HepG2 (cell line): ENCODE results near the gene DOHH. TPM values are rescaled to one million over a fixed set of nuclear protein-coding genes. Genes with fewer than 3 reads are reported as not detected.
A peak's percentile ranks its signal among the peaks of the same experiment; 100 is the strongest.

Experiments
- ATF4 ChIP-seq, 2 experiments: fragments of 450-650 bp in 1 of 2; sonication (generic) in 1 of 2; formaldehyde crosslinking; IDR thresholded peaks; 2 replicates each; pipeline versions ENCODE4 v1.5.0 to v1.8.0; 2020 to 2022; ENCODE audit warnings: mild to moderate bottlenecking in 1 of 2, missing genetic modification reagents in 1 of 2
- FOXK2 ChIP-seq: fragments of 450-650 bp; IDR thresholded peaks from 2 replicates; pipeline ENCODE4 v1.6.1; 2016
- KLF6 ChIP-seq: IDR thresholded peaks from 2 replicates; pipeline ENCODE4 v1.8.0; 2016; ENCODE audit warnings: missing biosample characterization, missing genetic modification reagents
- MLLT10 ChIP-seq: sonication (generic); formaldehyde crosslinking; IDR thresholded peaks from 2 replicates; pipeline ENCODE4 v1.4.0; 2020; ENCODE audit warnings: missing genetic modification reagents
- MXD4 ChIP-seq: IDR thresholded peaks from 2 replicates; pipeline ENCODE4 v1.6.1; 2016; ENCODE audit warnings: mild to moderate bottlenecking, missing biosample characterization, missing genetic modification reagents
- PCBP1 ChIP-seq: fragments of 200-400 bp; formaldehyde crosslinking; IDR thresholded peaks from 2 replicates; pipeline ENCODE4 v1.6.1; 2017; ENCODE audit warnings: mild to moderate bottlenecking, low read depth, low read length, borderline replicate concordance
- SETDB1 ChIP-seq: sonication (generic); formaldehyde crosslinking; IDR thresholded peaks from 2 replicates; pipeline ENCODE4 v1.5.1; 2020; ENCODE audit warnings: missing genetic modification reagents, mild to moderate bottlenecking, borderline replicate concordance
- ZFP36L1 ChIP-seq: sonication (generic); formaldehyde crosslinking; IDR thresholded peaks from 2 replicates; pipeline ENCODE4 v1.8.0; 2022; ENCODE audit warnings: mild to moderate bottlenecking, missing genetic modification reagents, moderate library complexity
- ZHX2 ChIP-seq, 2 experiments: sonication (generic) in 1 of 2; formaldehyde crosslinking in 1 of 2; IDR thresholded peaks; 2 replicates each; pipeline versions ENCODE4 v1.6.1 to v1.9.0; 2014 to 2022; ENCODE audit warnings: antibody characterized with exemption in 1 of 2, borderline replicate concordance in 1 of 2, inconsistent platforms in 1 of 2, low read depth in 1 of 2, missing genetic modification reagents in 1 of 2
- ZNF318 ChIP-seq: sonication (generic); formaldehyde crosslinking; IDR thresholded peaks from 2 replicates; pipeline ENCODE4 v1.4.0; 2020; ENCODE audit warnings: mild to moderate bottlenecking, missing genetic modification reagents
- ZNF441 ChIP-seq: sonication (generic); formaldehyde crosslinking; IDR thresholded peaks from 2 replicates; pipeline ENCODE4 v1.7.0; 2021; ENCODE audit warnings: missing genetic modification reagents, borderline replicate concordance
- ZNF703 ChIP-seq: sonication (generic); formaldehyde crosslinking; IDR thresholded peaks from 2 replicates; pipeline ENCODE4 v1.5.1; 2020; ENCODE audit warnings: missing genetic modification reagents, mild to moderate bottlenecking, moderate library complexity, borderline replicate concordance
- ZSCAN31 ChIP-seq: sonication (generic); formaldehyde crosslinking; IDR thresholded peaks from 2 replicates; pipeline ENCODE4 v1.5.0; 2020; ENCODE audit warnings: low read depth, mild to moderate bottlenecking, missing genetic modification reagents
- polyA plus RNA-seq, 8 experiments: library from polyadenylated mRNA; depleted of rRNA in 3 of 8; stranded (reverse) in 7 of 8; unstranded in 1 of 8; fragments of >200 nt; fragmentation: Illumina TruSeq in 4 of 8; extraction: Trizol in 4 of 8; gene quantifications; 2 replicates each; pipeline versions ENCODE4 v1.2.1 to v1.2.3, GENCODE V29; 2011 to 2016; ENCODE audit warnings: low read depth in 4 of 8, missing spikeins in 1 of 8, mixed read lengths in 1 of 8; ENCODE audit not compliant: insufficient read depth in 1 of 8
- total RNA-seq, 5 experiments: library from RNA; depleted of rRNA; stranded (reverse); fragments of >200 nt; fragmentation: Illumina TruSeq; extraction: Trizol; gene quantifications; 2 replicates each; pipeline ENCODE4 v1.2.3, GENCODE V29; 2016; ENCODE audit warnings: low read depth in 1 of 5

Gene DOHH
- total and polyA plus RNA-seq, 2 of the 13 experiments (the other 11 are each of a cell fraction or from before 2014, with no cell fraction given) = 3.5 to 13.7 TPM

GRCh38 chr19:3500429-3501101 is at the start of gene DOHH (continued):
- peak; percentile 66; the same call in 1 of the 2 replicates for TF ChIP-seq ZHX2 (IDR thresholded peaks at IDR 0.05; ENCODE audit: low read depth)
- no peak for TF ChIP-seq ZHX2 (CRISPR knock-in tag; IDR thresholded peaks at IDR 0.05; ENCODE audit: borderline replicate concordance)
- peak; percentile 93 for TF ChIP-seq MXD4 (CRISPR knock-in tag)
- TF ChIP-seq ZNF318 = no peak
- no peak for TF ChIP-seq SETDB1 (CRISPR knock-in tag)
- TF ChIP-seq MLLT10 = no peak
- peak; percentile 89 for TF ChIP-seq KLF6
- TF ChIP-seq ZFP36L1 (CRISPR knock-in tag) = 0 out of 2 replicates have a peak, but pooled peaks have one; percentile 57
- peak; percentile 100 for TF ChIP-seq FOXK2
- peak; percentile 73; the same call in 1 of the 2 replicates for TF ChIP-seq ZNF441 (CRISPR knock-in tag)
- peak in 1 of 2 experiments; percentile 73; a peak in 2 of 4 replicates for TF ChIP-seq ATF4 (CRISPR knock-in tag; IDR thresholded peaks at IDR 0.05)
- TF ChIP-seq PCBP1 = peak; percentile 82; the same call in 1 of the 2 replicates
- TF ChIP-seq ZNF703 (CRISPR knock-in tag) = no peak
- TF ChIP-seq ZSCAN31 (CRISPR knock-in tag) = peak; percentile 73; the same call in 1 of the 2 replicates
